Naive thymus-derived CD4-positive, alpha-beta T cell (primary cell): ENCODE data around the gene ARMC9. TPM values are rescaled to one million over a fixed set of nuclear protein-coding genes. Genes with fewer than 3 reads are reported as not detected.
"Not testable (repeated sequence)": the region's sequence is repeated elsewhere in the genome, so short reads cannot be mapped to it uniquely, and the experiment has no call there.

Experiments
- ATAC-seq: fragments of 150-1000 bp; cut with Tn5 transposase; 2 replicates; pipeline ENCODE4 v1.10.0; 2021; ENCODE audit warnings: mild to moderate bottlenecking, moderate library complexity
- CTCF ChIA-PET: fragments of 350-600 bp; sonication (Branson Sonifier 250); formaldehyde crosslinking; loops from one replicate; lab custom pipeline; 2021; ENCODE audit warnings: antibody characterized with exemption; lab: Charles Lee
- POLR2A ChIA-PET: fragments of 350-600 bp; sonication (Branson Sonifier 250); formaldehyde crosslinking; loops from one replicate; lab custom pipeline; 2021; ENCODE audit warnings: antibody characterized with exemption, inconsistent platforms; lab: Charles Lee
- DNase-seq, 9 donors: peaks; one replicate each; pipeline versions ENCODE4 v3.0.0 to v3.0.0-alpha.2; 2020 to 2022; ENCODE audit warnings: mixed read lengths in 1 of 9
- H3K27ac ChIP-seq: one replicate; pipeline ENCODE4 v1.7.0; 2013; ENCODE audit warnings: mild to moderate bottlenecking, low read depth, low read length, moderate library complexity
- H3K27me3 ChIP-seq, 2 donors: one replicate each; pipeline ENCODE4 v1.7.0; 2013; ENCODE audit warnings: low read length in 2 of 2, mild to moderate bottlenecking in 2 of 2, moderate library complexity in 2 of 2; ENCODE audit not compliant: control insufficient read depth in 2 of 2, insufficient read depth in 2 of 2
- H3K36me3 ChIP-seq, 3 experiments: 1 replicate in 2 of 3; 2 replicates in 1 of 3; pipeline ENCODE4 v1.7.0; 2013; ENCODE audit warnings: low read length in 3 of 3, mild to moderate bottlenecking in 3 of 3, moderate library complexity in 1 of 3; ENCODE audit not compliant: insufficient read depth in 3 of 3, control insufficient read depth in 2 of 3
- H3K4me1 ChIP-seq, 2 donors: one replicate each; pipeline ENCODE4 v1.7.0; 2013; ENCODE audit warnings: low read length in 2 of 2, mild to moderate bottlenecking in 2 of 2, moderate library complexity in 1 of 2; ENCODE audit not compliant: control insufficient read depth in 2 of 2, insufficient read depth in 2 of 2
- H3K4me3 ChIP-seq: 2 replicates; pipeline ENCODE4 v1.7.0; 2013; ENCODE audit warnings: mild to moderate bottlenecking, low read length
- H3K9me3 ChIP-seq, 3 experiments: 1 replicate in 2 of 3; 2 replicates in 1 of 3; pipeline ENCODE4 v1.7.0; 2013; ENCODE audit warnings: low read length in 3 of 3; ENCODE audit not compliant: control insufficient read depth in 2 of 3
- H3K27ac Mint-ChIP-seq, 9 donors: one replicate each; pipeline ENCODE4 v1.8.0; 2020 to 2022; ENCODE audit warnings: mixed read lengths in 9 of 9, mild to moderate bottlenecking in 8 of 9, moderate library complexity in 5 of 9, inconsistent platforms in 2 of 9
- H3K27me3 Mint-ChIP-seq, 5 donors: one replicate each; pipeline ENCODE4 v1.8.0; 2021 to 2022; ENCODE audit warnings: mixed read lengths in 5 of 5, mild to moderate bottlenecking in 1 of 5
- H3K36me3 Mint-ChIP-seq, 5 donors: one replicate each; pipeline ENCODE4 v1.8.0; 2020 to 2022; ENCODE audit warnings: mixed read lengths in 5 of 5, mild to moderate bottlenecking in 3 of 5, inconsistent platforms in 1 of 5
- H3K4me1 Mint-ChIP-seq, 7 donors: one replicate each; pipeline ENCODE4 v1.8.0; 2020 to 2022; ENCODE audit warnings: mixed read lengths in 7 of 7, mild to moderate bottlenecking in 3 of 7, inconsistent platforms in 1 of 7
- H3K4me3 Mint-ChIP-seq, 10 donors: one replicate each; pipeline ENCODE4 v1.8.0; 2020 to 2022; ENCODE audit warnings: mild to moderate bottlenecking in 10 of 10, mixed read lengths in 10 of 10, moderate library complexity in 6 of 10, inconsistent platforms in 2 of 10
- H3K9me3 Mint-ChIP-seq, 11 donors: one replicate each; pipeline ENCODE4 v1.8.0; 2020 to 2022; ENCODE audit warnings: mixed read lengths in 11 of 11, mild to moderate bottlenecking in 4 of 11, inconsistent platforms in 1 of 11, moderate library complexity in 1 of 11
- intact Hi-C, 2 donors: fragments of 100-400 bp; cut with micrococcal nuclease; formaldehyde crosslinking; loops; one replicate each; pipeline ENCODE4 v1.15.1; 2023
- polyA plus RNA-seq, 2 donors: library from polyadenylated mRNA; unstranded; fragments of 300-500 nt; fragmentation: Illumina TruSeq; gene quantifications; one replicate each; pipeline ENCODE4 v1.2.3, GENCODE V29; 2021
- total RNA-seq, 6 experiments: library from RNA in 5 of 6; stranded (reverse) in 5 of 6; gene quantifications; 1 replicate in 5 of 6; 2 replicates in 1 of 6; pipeline ENCODE4 v1.2.3 and lab custom pipeline; 2021 to 2026

Gene ARMC9
- total and polyA plus RNA-seq, 7 experiments from 2014 or later = 0.45 to 2.0 (median 0.85) TPM

GRCh38 chr2:231300020-231300721 lies 101.7 kb downstream of the ARMC9 start:
- CTCF ChIA-PET = no interaction called here
- Mint-ChIP-seq H3K27me3 (peaks cover 0 to 10% (median 0%) of the 10 kb centered on the region in 5 donors), H3K9me3 (no peaks in the 10 kb centered on the region), H3K27ac (no peak overlapping the region), H3K36me3 (no peaks in the 10 kb centered on the region), H3K4me3 (no peak overlapping the region), H3K4me1 (peaks cover 0 to 5% (median 0%) of the 10 kb centered on the region in 7 donors)
- Histone ChIP-seq H3K9me3 (no peaks in the 10 kb centered on the region), H3K36me3 (no peaks in the 10 kb centered on the region), H3K27me3 (no peaks in the 10 kb centered on the region), H3K4me3 (no peak overlapping the region), H3K27ac (no peak overlapping the region), H3K4me1 (no peaks in the 10 kb centered on the region)
- no peak for DNase-seq
- peak; percentile 68 for ATAC-seq
- intact Hi-C loops = no loop called here
- POLR2A ChIA-PET = no interaction called here

- CTCF ChIA-PET = no interaction called here
- Histone ChIP-seq H3K27ac (no peak overlapping the region), H3K27me3 (no peaks in the 10 kb centered on the region), H3K4me3 (no peak overlapping the region), H3K36me3 (no peaks in the 10 kb centered on the region), H3K4me1 (no peaks in the 10 kb centered on the region), H3K9me3 (no peaks in the 10 kb centered on the region)
- Mint-ChIP-seq H3K4me1 (peaks cover 0 to 5% (median 0%) of the 10 kb centered on the region in 7 donors), H3K27ac (no peak overlapping the region), H3K27me3 (peaks cover 0 to 14% (median 0%) of the 10 kb centered on the region in 5 donors), H3K36me3 (no peaks in the 10 kb centered on the region), H3K4me3 (no peak overlapping the region), H3K9me3 (no peaks in the 10 kb centered on the region)
- POLR2A ChIA-PET = no interaction called here
- no peak for ATAC-seq
- no peak for DNase-seq
- intact Hi-C loops = no loop called here
Measured at GRCh38 chr2:231300722-231301076, 102.3 kb downstream of the ARMC9 start.

GRCh38 chr2:231304259-231304658 lies 105.8 kb downstream of the ARMC9 start:
- H3K4me3 Mint-ChIP-seq, H3K27ac Mint-ChIP-seq, H3K27me3 ChIP-seq, H3K27ac ChIP-seq, H3K36me3 Mint-ChIP-seq, H3K9me3 Mint-ChIP-seq, H3K4me1 ChIP-seq, H3K4me1 Mint-ChIP-seq, CTCF ChIA-PET, POLR2A ChIA-PET, ATAC-seq, intact Hi-C loops, H3K4me3 ChIP-seq, DNase-seq, H3K36me3 ChIP-seq, H3K9me3 ChIP-seq: not testable (repeated sequence)
- peaks cover 0 to 12% (median 0%) of the 10 kb centered on the region in 5 donors for H3K27me3 Mint-ChIP-seq

GRCh38 chr2:231305221-231305620 lies 106.8 kb downstream of the ARMC9 start:
- no peak for DNase-seq
- Histone ChIP-seq H3K4me1 (no peaks in the 10 kb centered on the region), H3K27ac (no peak overlapping the region), H3K27me3 (peaks cover 0 to 3% of the 10 kb centered on the region in 2 donors), H3K36me3 (no peaks in the 10 kb centered on the region), H3K4me3 (no peak overlapping the region), H3K9me3 (no peaks in the 10 kb centered on the region)
- ATAC-seq = no peak
- peaks cover 0 to 4% (median 0%) of the 10 kb centered on the region in 7 donors for H3K4me1 Mint-ChIP-seq
- ChIA-PET POLR2A (no interaction called here), CTCF (no interaction called here)
- H3K4me3 Mint-ChIP-seq = no peak overlapping the region
- H3K27me3 Mint-ChIP-seq = peaks cover 0 to 10% (median 0%) of the 10 kb centered on the region in 5 donors
- H3K36me3 Mint-ChIP-seq = no peaks in the 10 kb centered on the region
- intact Hi-C loops = no loop called here
- H3K9me3 Mint-ChIP-seq = no peaks in the 10 kb centered on the region
- no peak overlapping the region for H3K27ac Mint-ChIP-seq

- H3K9me3 ChIP-seq = no peaks in the 10 kb centered on the region
- H3K4me1 ChIP-seq = no peaks in the 10 kb centered on the region
- Mint-ChIP-seq H3K36me3 (no peaks in the 10 kb centered on the region), H3K27me3 (peaks cover 0 to 9% (median 0%) of the 10 kb centered on the region in 5 donors), H3K4me1 (no peaks in the 10 kb centered on the region), H3K27ac (no peak overlapping the region), H3K9me3 (no peaks in the 10 kb centered on the region), H3K4me3 (no peak overlapping the region)
- H3K27me3 ChIP-seq = peaks cover 0 to 3% of the 10 kb centered on the region in 2 donors
- POLR2A ChIA-PET = no interaction called here
- H3K4me3 ChIP-seq = no peak overlapping the region
- H3K36me3 ChIP-seq = no peaks in the 10 kb centered on the region
- CTCF ChIA-PET = no interaction called here
- no peak overlapping the region for H3K27ac ChIP-seq
- ATAC-seq (no peak), DNase-seq (no peak)
- intact Hi-C loops = no loop called here
Measured at GRCh38 chr2:231306791-231307393, 108.5 kb downstream of the ARMC9 start.

GRCh38 chr2:231308219-231308618 lies 109.8 kb downstream of the ARMC9 start:
- no peaks in the 10 kb centered on the region for H3K36me3 Mint-ChIP-seq
- H3K9me3 ChIP-seq = no peaks in the 10 kb centered on the region

More at GRCh38 chr2:231308219-231308618, 109.8 kb downstream of the ARMC9 start:
- ChIA-PET POLR2A (no interaction called here), CTCF (no interaction called here)
- intact Hi-C loops = no loop called here
- Histone ChIP-seq H3K4me1 (no peaks in the 10 kb centered on the region), H3K27me3 (peaks cover 0 to 3% of the 10 kb centered on the region in 2 donors), H3K36me3 (no peaks in the 10 kb centered on the region), H3K4me3 (no peak overlapping the region), H3K27ac (no peak overlapping the region)
- no peak overlapping the region for H3K27ac Mint-ChIP-seq
- H3K4me1 Mint-ChIP-seq = no peaks in the 10 kb centered on the region
- no peak for ATAC-seq
- no peak for DNase-seq
- no peak overlapping the region for H3K4me3 Mint-ChIP-seq
- no peaks in the 10 kb centered on the region for H3K9me3 Mint-ChIP-seq
- H3K27me3 Mint-ChIP-seq = peaks cover 0 to 9% (median 0%) of the 10 kb centered on the region in 5 donors
